Epithelial cell of esophagus (primary cell): ENCODE results near the gene MNAT1.
A peak's percentile ranks its signal among the peaks of the same experiment; 100 is the strongest.

Experiments
- DNase-seq: peaks from one replicate; pipeline ENCODE4 v3.0.0; 2010; ENCODE audit warnings: low read depth
- H3K4me3 ChIP-seq: 2 replicates; pipeline ENCODE4 v1.5.1; 2011; ENCODE audit warnings: mild to moderate bottlenecking, low read length, control low read depth
- CTCF ChIP-seq: IDR thresholded peaks from 2 replicates; pipeline ENCODE4 v1.5.1; 2011; ENCODE audit warnings: low read depth, mild to moderate bottlenecking, low read length, control low read depth, inconsistent platforms; ENCODE audit not compliant: insufficient read depth; ENCODE audit errors: missing control alignments

MNAT1 gene

DNA sequence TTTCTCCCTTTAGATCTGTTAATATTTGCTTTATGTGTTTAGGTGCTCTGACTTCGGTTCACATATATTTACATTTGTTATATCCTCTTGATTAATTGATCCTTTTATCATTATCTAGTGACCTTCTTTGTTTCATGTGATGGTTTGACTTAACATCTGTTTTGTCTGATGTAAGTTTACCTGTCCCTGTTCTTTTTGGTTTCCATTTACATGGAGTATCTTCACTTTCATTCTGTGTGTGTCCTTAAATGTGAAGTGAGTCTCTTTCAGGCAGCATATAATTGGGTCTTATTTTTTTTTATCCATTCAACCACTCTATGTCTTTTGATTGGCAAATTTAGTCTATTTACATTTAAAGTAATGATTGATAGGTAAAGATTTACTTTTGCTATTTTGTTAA lies 222.1 kb downstream of the MNAT1 start:
- no peak overlapping the region for H3K4me3 ChIP-seq
- TF ChIP-seq CTCF = no peak
- DNase-seq = no peak

GRCh38 chr14:60958146-60958545 lies 223.6 kb downstream of the MNAT1 start:
- no peak overlapping the region for H3K4me3 ChIP-seq
- DNase-seq = no peak
- no peak for TF ChIP-seq CTCF

DNA sequence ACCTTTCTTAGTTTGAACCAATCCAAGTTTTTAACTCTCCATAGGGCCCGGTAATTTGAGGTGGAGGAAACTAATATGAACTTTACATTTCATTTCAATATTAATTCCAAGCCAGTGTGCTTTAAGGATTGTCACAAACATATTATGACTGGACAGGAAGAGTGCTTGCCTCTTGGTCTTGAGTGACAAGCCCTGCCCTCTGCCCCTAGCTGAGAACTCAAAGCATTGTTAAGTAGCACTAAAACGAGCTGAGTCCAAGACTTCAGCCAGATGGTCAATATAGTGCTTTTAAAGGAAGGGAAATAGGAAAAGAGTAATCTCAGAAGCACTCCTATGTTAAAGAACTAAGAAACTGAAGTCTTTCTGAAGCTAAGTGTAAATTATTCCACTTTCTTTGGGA lies 229.2 kb downstream of the MNAT1 start:
- no peak for DNase-seq
- no peak overlapping the region for H3K4me3 ChIP-seq
- no peak for TF ChIP-seq CTCF

- DNase-seq = no peak
- TF ChIP-seq CTCF = no peak
- H3K4me3 ChIP-seq = no peak overlapping the region
These were observed 230.3 kb downstream of the MNAT1 start for GRCh38 chr14:60964904-60965303.

- DNase-seq = peak; percentile 40
- TF ChIP-seq CTCF = no peak
These were observed 230.8 kb downstream of the MNAT1 start for GRCh38 chr14:60965402-60965801.

GRCh38 chr14:60968099-60968498 lies 233.5 kb downstream of the MNAT1 start:
- TF ChIP-seq CTCF = no peak
- DNase-seq = peak; percentile 27
- no peak overlapping the region for H3K4me3 ChIP-seq

More at GRCh38 chr14:60965402-60965801, 230.8 kb downstream of the MNAT1 start:
- H3K4me3 ChIP-seq = no peak overlapping the region

DNA sequence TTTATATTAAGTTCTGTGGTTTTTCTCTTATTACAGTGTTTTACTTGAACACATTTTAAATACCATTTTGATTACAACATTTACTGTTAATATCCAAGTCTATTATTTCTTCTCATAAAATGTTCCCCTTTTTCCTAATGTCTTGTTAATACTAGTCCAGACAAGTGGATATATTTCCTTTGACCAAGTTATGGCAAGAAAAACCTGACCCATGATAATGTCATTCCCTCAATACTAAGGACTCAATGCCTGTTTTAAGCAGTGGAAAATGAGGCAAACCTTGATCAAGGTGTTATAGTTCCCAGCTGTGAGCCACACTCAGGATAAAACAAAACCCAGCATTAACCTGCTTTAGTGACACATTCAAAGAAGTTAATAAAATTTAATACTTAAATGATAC lies 234.1 kb downstream of the MNAT1 start:
- TF ChIP-seq CTCF = no peak
- H3K4me3 ChIP-seq = no peak overlapping the region
- peak; percentile 54 for DNase-seq
